ENCODE measurements around the gene SIGLEC7.

The SIGLEC7 gene

GRCh38 chr19:51142119-51142518 is at the start of gene SIGLEC7:
Gene SIGLEC7, plus strand, starts transcription at chr19:51142301. Its CDS starts 69 bp downstream, at chr19:51142370.
- DNase-seq (ENCODE audit: low spot score): peak; percentile 19

- peak; percentile 33 for DNase-seq (ENCODE audit: low spot score)
Observed at GRCh38 chr19:51093101-51093500, 49.0 kb upstream of the SIGLEC7 start.

GRCh38 chr19:51093510-51094345 is 48.4 kb upstream of the SIGLEC7 start:
- DNase-seq (ENCODE audit: low spot score): no peak

GRCh38 chr19:51094696-51095279 is 47.3 kb upstream of the SIGLEC7 start:
- no peak for DNase-seq (ENCODE audit: low spot score)

GRCh38 chr19:51096473-51097165 is 45.5 kb upstream of the SIGLEC7 start:
- no peak for DNase-seq (ENCODE audit: low spot score)

- DNase-seq (ENCODE audit: low spot score): peak; percentile 29
Observed at GRCh38 chr19:51097166-51097738, 44.8 kb upstream of the SIGLEC7 start.

GRCh38 chr19:51097796-51098195 is 44.3 kb upstream of the SIGLEC7 start:
- no peak for DNase-seq (ENCODE audit: low spot score)

- no peak for DNase-seq (ENCODE audit: low spot score)
Observed at GRCh38 chr19:51098365-51099046, 43.6 kb upstream of the SIGLEC7 start.

- no peak for DNase-seq (ENCODE audit: low spot score)
Observed at GRCh38 chr19:51099047-51099382, 43.1 kb upstream of the SIGLEC7 start.

- no peak for DNase-seq (ENCODE audit: low spot score)
Observed at GRCh38 chr19:51100601-51101000, 41.5 kb upstream of the SIGLEC7 start.

- DNase-seq (ENCODE audit: low spot score): no peak
Observed at GRCh38 chr19:51101171-51101865, 40.8 kb upstream of the SIGLEC7 start.

GRCh38 chr19:51102991-51103390 is 39.1 kb upstream of the SIGLEC7 start:
- DNase-seq (ENCODE audit: low spot score): no peak

GRCh38 chr19:51103926-51104341 is 38.2 kb upstream of the SIGLEC7 start:
- DNase-seq (ENCODE audit: low spot score): no peak

- DNase-seq (ENCODE audit: low spot score): no peak
Observed at GRCh38 chr19:51107406-51108065, 34.6 kb upstream of the SIGLEC7 start.

- DNase-seq (ENCODE audit: low spot score): peak; percentile 100
Observed at GRCh38 chr19:51108066-51108804, 33.9 kb upstream of the SIGLEC7 start, which contains the start of gene CTU1. Gene CTU1, minus strand, starts transcription at chr19:51108409. Its CDS starts 3,840 bp downstream, at chr19:51104569.

GRCh38 chr19:51108805-51109146 is 33.3 kb upstream of the SIGLEC7 start:
- DNase-seq (ENCODE audit: low spot score): no peak

- no peak for DNase-seq (ENCODE audit: low spot score)
Observed at GRCh38 chr19:51110666-51110971, 31.5 kb upstream of the SIGLEC7 start.

GRCh38 chr19:51111606-51112005 is 30.5 kb upstream of the SIGLEC7 start:
- DNase-seq (ENCODE audit: low spot score): no peak

- no peak for DNase-seq (ENCODE audit: low spot score)
Observed at GRCh38 chr19:51114087-51114729, 27.9 kb upstream of the SIGLEC7 start.

GRCh38 chr19:51116736-51117286 is 25.3 kb upstream of the SIGLEC7 start:
- DNase-seq (ENCODE audit: low spot score): no peak

All from globus pallidus (tissue), 1 donor.